Measurements from ENCODE around the gene ZNF185. TPM values are rescaled to one million over a fixed set of nuclear protein-coding genes. Genes with fewer than 3 reads are reported as not detected.

ZNF185 gene
- 2.3 TPM for total RNA-seq

- DNase-seq, result no peak
Measured at GRCh38 chrX:152897222-152898131, at the start of gene ZNF185. Gene ZNF185 (plus strand): TSS chrX:152898067. CDS start chrX:152914490, 16,423 bp downstream.

- DNase-seq, result no peak
Measured at GRCh38 chrX:152850465-152850864, 47.4 kb upstream of the ZNF185 start.

- no peak for DNase-seq
Measured at GRCh38 chrX:152853986-152854385, 43.9 kb upstream of the ZNF185 start.

GRCh38 chrX:152861116-152861515 lies 36.8 kb upstream of the ZNF185 start:
- DNase-seq, result no peak

- no peak for DNase-seq
Measured at GRCh38 chrX:152861826-152862225, 36.0 kb upstream of the ZNF185 start.

- DNase-seq, result no peak
Measured at GRCh38 chrX:152865232-152865920, 32.5 kb upstream of the ZNF185 start.

GRCh38 chrX:152866386-152866785 lies 31.5 kb upstream of the ZNF185 start:
- DNase-seq, result no peak

- no peak for DNase-seq
Measured at GRCh38 chrX:152869972-152870371, 27.9 kb upstream of the ZNF185 start.

- no peak for DNase-seq
Measured at GRCh38 chrX:152871260-152871659, 26.6 kb upstream of the ZNF185 start.

- DNase-seq, result no peak
Measured at GRCh38 chrX:152872522-152872921, 25.3 kb upstream of the ZNF185 start.

- no peak for DNase-seq
Measured at GRCh38 chrX:152873361-152873760, 24.5 kb upstream of the ZNF185 start.

- DNase-seq, result no peak
Measured at GRCh38 chrX:152876931-152877840, 20.7 kb upstream of the ZNF185 start.

GRCh38 chrX:152878976-152879755 lies 18.7 kb upstream of the ZNF185 start:
- DNase-seq, result no peak

GRCh38 chrX:152881289-152881688 lies 16.6 kb upstream of the ZNF185 start:
- DNase-seq, result no peak

GRCh38 chrX:152884171-152884570 lies 13.7 kb upstream of the ZNF185 start:
- DNase-seq, result no peak

- DNase-seq, result no peak
Measured at GRCh38 chrX:152886716-152887115, 11.2 kb upstream of the ZNF185 start.

GRCh38 chrX:152892499-152892898 lies 5.4 kb upstream of the ZNF185 start:
- no peak for DNase-seq

GRCh38 chrX:152892999-152893891 lies 4.6 kb upstream of the ZNF185 start:
- no peak for DNase-seq

GRCh38 chrX:152893980-152894610 lies 3.8 kb upstream of the ZNF185 start:
- no peak for DNase-seq

GRCh38 chrX:152895121-152895520 lies 2.7 kb upstream of the ZNF185 start:
- DNase-seq, result no peak
